Upper lobe of left lung (tissue), 4 donors: ENCODE data around the gene FAM20A.
"Not testable (repeated sequence)": the region's sequence is repeated elsewhere in the genome, so short reads cannot be mapped to it uniquely, and the experiment has no call there.

Source experiments
- POLR2AphosphoS5 ChIP-seq, 2 donors: sonication (generic); formaldehyde crosslinking; IDR thresholded peaks; one replicate each; pipeline ENCODE4 v1.5.1; 2017; ENCODE audit warnings: antibody characterized with exemption in 2 of 2
- TF ChIP-seq, protein P1 (sequence below), 6 experiments: fragments of 450-650 bp in 4 of 6; fragments of 200-600 bp in 2 of 6; sonication (generic) in 2 of 6; IDR thresholded peaks; one replicate each; pipeline ENCODE4 v1.5.1; 2016 to 2019; ENCODE audit warnings: antibody characterized with exemption in 6 of 6

DNA sequence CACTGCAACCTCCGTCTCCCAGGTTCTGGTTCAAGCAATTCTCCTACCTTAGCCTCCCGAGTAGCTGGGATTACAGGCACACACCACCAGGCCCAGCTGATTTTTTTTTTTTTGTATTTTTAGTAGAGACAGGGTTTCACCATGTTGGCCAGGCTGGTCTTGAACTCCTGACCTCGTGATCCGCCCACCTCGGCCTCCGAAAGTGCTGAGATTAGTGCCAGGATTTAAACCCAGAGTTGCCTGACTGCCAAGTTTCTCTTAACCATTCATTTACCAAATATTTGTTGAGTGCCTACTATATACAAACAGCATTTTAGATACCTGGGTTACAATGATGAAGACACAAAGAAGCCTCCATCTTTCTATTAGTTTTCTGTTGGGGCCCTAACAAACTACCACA is 18.3 kb downstream of the FAM20A start:
- not testable (repeated sequence) for TF ChIP-seq POLR2AphosphoS5 (IDR thresholded peaks at IDR 0.05)
- TF ChIP-seq, protein P1, sequence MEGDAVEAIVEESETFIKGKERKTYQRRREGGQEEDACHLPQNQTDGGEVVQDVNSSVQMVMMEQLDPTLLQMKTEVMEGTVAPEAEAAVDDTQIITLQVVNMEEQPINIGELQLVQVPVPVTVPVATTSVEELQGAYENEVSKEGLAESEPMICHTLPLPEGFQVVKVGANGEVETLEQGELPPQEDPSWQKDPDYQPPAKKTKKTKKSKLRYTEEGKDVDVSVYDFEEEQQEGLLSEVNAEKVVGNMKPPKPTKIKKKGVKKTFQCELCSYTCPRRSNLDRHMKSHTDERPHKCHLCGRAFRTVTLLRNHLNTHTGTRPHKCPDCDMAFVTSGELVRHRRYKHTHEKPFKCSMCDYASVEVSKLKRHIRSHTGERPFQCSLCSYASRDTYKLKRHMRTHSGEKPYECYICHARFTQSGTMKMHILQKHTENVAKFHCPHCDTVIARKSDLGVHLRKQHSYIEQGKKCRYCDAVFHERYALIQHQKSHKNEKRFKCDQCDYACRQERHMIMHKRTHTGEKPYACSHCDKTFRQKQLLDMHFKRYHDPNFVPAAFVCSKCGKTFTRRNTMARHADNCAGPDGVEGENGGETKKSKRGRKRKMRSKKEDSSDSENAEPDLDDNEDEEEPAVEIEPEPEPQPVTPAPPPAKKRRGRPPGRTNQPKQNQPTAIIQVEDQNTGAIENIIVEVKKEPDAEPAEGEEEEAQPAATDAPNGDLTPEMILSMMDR (IDR thresholded peaks at IDR 0.05) = not testable (repeated sequence)
